GM19328 (cell line): ENCODE results near the gene ITGB2.
A peak's percentile ranks its signal among the peaks of the same experiment; 100 is the strongest.

Experiments used
- ATAC-seq: cut with Tn5 transposase; IDR thresholded peaks from one replicate; pipeline ENCODE4 v1.9.1; 2021; ENCODE audit warnings: mild to moderate bottlenecking, moderate library complexity; ENCODE audit not compliant: unreplicated experiment

The ITGB2 gene

DNA sequence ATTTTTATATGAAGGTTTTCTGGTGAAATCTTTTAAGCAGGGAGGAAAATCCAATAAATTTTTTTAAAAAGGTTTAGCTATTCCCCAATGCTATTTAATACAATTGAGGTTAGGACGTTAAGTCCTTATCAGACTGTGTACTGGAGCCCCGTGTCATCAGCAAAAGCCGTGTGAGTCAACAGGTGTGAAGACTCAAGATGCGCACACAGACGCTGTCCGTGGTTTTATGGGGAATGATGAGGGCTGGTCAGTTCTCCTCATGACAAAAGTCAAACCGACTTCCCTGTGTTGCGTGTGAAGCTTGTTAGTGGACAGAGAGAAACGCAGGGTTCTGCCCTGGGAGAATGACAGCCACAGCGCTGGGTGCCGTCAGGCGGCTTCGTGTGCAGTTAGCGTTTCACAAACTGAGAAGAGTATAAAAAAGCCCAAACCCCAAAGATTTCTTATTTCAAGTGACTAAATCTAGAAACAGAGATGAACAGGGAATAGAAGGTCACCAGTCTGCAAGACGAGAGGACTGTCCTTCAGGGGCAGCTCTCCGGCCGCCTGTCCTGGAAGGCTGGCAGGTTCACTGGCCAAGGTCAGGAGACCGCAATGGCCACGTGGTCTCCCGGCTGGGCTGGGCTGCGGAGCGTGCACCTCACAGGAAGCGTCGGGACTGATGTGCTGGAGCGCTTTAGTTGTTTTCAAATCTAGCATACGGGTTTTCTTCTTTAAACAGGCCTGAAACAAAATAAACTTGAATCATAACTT lies 69.6 kb downstream of the ITGB2 start:
- no peak for ATAC-seq

DNA sequence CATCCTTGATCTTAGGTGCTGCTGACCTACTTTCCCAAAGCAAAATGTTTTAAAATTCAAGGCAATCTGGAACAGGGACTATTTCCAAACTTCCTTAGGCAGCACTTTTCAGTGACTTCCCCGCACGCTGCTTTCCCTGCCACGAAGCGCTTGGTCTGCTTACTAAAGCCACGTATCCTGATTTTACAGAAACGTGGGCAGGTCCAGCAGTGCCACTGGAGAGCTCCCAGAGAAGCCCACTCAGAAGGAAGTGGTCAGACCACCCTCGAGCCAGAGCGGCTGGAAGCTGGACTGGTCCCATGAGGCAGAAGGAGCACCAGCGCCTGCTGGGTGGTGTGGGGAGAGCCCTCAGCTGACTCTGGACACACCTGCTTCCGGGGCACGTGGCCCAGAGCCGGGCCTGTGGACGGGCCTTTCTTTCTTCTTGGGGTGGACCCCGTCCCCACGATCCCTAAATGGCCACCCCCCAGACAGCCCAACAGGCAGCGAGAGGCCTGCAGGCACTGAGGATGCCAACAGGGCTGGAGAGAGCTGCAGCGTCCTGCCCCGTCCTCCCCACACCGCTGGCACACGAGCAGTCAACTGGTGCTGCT lies 70.4 kb downstream of the ITGB2 start:
- ATAC-seq: no peak

DNA sequence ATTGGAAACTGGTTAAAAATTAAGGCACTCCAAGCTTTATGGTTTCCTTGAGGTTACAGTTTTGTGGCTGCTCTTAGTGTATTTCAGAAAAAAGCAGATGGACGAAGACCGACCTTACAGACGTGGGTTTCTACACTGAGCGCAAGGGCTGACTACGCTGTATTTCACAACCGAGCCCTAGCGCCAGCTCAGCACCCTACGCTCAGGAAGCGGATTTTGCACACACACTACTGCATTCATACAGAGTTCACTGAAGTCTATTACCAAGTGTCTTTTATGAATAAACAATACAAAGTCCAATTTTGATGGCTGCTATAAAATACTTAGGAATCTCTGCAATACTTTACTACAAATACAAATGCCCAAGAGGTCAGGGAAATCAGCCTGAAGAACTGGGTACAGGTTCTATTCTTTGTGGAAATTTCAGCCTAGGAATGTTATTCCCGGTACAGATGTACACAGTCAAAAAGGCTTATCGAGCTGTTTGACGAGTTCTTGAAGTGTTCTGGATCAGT lies 71.0 kb downstream of the ITGB2 start:
- ATAC-seq: no peak

DNA sequence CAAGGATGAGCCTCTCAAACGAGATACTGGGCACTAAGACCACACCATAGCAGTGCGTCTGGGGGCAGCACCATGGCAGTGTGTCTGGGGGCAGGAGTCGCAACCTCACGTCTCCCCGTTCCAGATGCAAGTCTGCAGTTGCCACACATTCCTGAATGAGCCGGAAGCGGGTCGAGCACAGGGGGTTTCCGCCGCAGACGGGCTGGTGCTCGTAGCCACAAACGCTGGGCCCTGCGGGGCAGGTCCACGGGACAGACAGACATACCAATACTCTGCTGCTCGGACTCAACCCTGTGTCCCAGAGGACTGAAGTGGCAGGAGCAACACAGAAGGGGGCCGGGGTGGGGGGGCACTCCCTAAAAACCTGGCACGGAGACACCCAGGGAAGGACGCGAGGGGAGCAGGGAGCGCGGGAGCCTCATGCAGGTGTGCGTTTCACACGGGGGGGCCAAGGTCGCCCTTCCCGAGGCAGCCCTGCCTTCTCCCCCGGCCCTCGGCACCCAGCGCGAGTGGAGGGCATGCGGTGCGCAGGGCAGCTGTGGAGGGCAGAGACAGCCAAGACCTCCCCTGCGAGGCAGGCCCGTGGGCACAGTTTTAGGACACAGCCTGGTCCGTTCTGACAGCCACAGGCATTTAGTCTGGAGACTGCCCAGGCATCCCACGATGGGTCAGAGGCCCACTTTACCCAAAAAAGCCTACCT lies 71.7 kb downstream of the ITGB2 start:
- ATAC-seq: no peak

DNA sequence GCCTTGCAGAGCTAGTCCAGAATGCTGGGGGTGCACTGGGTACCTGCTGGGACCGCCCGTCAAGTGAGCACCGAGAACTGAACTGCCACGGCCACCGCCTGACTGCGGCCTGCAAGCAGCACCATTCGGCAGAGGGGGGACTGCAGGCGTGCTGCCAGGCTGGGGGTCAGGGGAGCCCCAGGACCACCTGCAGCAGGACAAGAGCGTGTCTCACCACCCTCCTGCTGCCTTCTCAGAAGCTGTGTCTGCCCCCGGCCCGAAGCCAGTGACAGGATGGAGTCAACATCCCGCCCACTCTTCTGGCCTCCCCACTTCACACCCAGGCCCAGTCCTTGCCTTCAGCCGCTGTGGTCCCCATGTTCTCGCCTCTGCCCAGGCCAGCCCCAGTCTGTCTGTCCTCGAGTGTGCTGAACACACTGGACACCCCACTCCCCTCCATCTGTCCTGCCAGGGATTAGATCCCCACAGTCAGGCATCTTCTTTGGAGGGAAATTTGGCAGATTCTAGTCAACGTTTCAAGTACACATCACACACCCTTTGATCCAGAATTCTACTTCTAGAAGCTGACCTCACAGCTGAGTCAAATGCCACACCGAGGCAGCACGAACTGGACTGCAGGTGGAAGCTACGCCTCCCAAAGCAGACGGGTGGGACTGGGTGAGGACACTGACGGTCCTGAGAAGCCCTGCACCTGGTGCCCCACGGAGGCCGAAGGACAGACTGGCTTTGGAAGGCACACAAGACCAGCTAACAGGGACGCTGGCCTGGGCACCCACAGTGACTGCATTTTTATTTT lies 73.2 kb downstream of the ITGB2 start:
- ATAC-seq: no peak

DNA sequence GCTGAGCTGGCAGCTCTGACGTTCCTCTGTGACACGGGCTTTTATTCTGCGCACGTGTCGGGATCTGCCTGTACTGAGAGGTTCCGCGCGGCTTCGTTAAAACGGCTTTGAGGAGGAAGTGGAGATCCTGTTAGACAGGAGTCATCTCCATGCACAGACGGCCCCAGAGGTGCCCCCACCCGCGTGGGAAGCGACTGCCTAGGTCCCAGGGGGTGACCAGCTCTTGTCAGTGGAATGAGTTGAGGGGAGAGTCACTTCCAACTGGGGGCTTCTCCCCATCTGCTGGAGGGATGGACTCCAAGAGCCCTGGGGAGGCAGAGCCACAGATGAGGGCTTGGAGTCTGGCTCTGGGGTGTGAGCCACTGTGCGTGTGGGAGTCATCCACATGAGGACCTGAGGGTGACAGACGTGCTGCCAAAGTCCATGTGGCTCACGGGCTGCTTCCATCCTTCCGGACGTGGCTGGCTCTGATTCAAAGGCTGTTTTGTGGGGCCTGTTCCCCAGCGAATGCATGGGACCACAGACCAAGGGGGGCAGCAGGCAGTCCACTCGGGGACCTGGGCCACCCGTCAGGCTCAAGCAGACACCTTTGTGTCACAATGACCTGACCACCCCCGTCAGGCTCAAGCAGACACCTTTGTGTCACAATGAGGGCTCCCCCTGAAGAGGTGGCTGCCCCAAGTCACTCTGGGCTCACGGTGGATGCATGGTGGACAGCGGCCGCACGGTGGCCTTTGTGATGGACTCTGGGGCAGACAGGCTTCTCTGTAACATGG lies 74.0 kb downstream of the ITGB2 start:
- ATAC-seq: no peak

DNA sequence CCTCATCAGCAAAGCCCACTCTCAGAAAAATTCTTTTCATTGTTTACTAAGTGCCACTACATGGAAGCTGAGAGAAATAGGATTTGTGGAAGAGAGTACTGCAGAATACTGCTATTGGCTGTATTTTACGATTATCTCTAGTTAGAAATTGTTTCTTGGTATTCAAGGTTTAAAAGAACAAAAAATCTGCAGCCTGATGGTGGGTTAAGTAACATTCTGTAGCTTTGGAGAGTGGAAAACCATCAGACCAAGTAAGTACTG lies 74.5 kb downstream of the ITGB2 start:
- no peak for ATAC-seq

DNA sequence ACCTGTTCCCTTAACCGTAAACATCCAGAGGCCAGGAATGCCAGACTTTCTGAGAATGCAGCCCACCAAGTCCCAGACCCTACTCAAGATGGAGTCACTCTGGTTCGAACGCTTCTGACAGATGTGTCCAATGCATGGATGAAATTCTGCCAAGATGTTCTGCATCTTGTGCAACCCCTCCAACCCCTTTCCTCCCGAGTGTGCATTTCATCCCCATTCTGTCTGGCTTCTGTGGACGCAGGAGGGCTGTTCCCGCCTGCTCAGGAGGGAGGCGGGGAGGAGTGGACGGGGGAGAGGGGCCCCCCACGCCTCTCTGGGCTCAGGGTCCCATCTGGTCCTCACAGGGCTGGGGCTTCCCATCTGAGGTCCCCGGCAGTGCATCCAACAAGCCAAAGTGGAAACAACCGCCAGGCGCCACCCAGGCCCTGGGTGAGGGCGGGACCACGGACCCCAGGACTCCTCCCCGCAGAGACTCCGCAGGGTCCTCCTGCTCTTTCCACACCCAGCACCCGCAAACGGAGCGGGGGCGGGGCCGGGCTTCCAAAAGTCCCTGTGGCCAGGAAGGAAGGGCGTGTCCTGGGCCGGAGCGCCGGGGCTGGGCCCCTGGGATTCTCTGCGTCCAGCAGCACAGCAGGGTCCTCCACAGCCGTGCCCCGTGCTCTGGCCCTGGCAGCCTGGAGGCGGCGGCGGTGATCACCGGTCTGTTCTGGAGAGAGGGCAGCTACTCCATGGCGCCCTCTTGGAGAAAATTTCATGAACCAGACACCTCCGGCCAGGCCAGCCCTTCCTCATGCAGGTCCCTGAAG lies 75.1 kb downstream of the ITGB2 start:
- ATAC-seq: peak; percentile 47

DNA sequence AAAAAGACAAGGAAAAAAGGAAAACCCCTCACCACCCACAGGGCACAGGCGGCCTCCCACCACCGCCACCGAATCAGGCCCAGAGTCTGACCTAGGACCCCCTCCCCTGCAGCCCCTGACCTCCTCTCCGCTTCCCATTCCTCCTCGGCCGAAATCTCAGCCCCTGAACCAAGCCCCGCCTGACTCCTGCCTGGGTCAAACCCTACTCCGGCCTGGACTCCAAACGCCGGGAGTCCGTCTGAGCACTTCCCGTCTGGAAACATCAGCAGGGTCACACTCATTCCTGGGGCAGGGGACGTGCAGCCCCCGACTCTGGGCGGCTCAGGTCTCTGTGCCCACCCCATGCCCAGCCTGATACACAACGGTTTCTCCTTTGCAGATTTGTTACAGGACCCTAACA lies 76.4 kb downstream of the ITGB2 start:
- ATAC-seq: no peak

DNA sequence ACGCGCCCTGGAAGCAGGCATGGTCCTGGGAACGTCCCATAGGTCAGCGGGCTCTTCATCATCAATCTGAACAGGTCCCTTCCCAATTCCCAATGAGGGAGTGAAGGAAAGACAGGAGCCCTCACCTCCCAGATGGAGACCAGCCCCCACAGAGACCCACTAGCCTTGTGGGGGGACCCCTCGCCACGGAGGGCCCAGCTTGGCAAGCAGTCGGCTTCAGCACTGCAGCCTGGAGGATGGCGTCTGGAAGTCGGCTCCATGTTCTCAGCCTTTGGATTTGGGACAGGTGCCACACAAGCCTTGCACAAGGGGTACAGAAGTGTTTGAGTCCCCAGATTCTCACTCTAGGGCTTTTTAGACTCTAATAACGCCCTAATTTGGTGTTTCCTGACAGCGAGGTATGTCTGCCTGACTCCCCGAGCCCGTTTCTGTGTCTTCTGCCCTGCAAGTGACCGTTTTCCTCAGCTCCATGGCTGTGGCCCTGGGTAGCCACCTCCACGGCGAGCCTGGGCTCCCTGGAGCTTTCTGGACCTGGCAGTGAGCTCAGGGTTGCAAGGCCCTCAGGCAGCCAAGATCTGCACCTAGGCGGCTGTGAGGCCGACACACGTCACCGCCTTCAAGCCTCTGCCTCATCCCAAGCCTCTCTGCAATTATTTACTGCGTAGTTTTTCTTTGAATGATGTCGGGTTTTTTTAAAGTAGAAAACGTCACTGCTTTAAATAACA lies 77.8 kb downstream of the ITGB2 start:
- ATAC-seq: no peak

DNA sequence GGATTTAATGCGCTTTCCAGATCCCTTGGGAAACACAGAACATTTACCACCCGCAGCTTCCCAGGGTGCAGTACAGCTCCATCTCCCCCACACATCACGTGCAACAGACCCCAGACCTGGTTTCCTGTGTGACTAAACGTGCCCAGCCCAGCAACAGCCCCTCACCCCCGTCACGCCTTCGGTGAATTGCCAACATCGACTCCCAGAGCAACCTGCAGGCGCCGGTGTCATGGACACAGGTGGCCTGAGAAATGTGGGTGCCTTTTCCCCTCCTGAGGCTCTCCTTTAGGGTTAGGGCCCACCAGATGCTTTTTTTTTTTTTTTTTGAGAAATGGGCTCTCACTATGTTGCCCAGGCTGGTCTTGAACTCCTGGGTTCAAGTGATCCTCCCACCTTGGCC lies 78.6 kb downstream of the ITGB2 start:
- no peak for ATAC-seq

DNA sequence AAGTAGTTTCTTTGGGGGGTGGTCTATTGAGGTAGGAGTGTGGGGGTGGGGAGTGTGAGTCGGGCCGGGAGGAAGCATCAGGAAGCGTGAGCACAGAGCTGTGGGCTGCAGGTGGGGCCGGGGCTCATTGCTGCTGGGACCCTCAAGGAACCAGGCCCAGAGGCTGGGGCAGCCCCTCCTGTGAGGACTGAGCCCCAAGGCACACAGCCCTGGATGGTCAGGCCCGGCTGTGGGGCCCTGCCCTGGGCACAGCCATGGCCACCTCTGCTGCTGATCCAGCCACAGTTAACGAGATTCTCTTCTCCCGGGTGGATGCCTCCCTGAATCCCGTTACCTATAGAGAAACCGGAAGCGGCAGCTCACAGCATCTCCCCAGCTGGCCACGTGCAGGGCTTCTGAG lies 79.9 kb downstream of the ITGB2 start:
- ATAC-seq: no peak

DNA sequence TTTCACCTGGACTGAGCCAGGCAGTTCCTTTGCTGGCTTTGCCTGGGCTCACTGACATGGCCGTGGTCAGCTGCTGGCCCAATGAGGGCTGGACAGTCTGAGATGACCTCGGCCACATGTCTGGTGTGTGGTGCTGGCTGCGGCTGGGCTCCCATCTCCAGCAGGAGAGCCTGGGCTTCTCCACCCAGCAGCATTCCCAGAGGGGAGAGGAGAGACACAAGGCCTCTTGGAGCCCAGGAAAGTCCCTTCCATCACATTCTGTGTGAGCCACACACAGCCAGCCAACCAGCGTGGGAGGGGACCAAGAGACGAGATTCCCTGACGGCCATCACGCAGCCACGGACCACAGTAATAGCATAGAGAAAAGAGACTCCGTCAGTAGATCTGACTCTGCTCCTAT lies 81.7 kb downstream of the ITGB2 start:
- ATAC-seq: no peak

DNA sequence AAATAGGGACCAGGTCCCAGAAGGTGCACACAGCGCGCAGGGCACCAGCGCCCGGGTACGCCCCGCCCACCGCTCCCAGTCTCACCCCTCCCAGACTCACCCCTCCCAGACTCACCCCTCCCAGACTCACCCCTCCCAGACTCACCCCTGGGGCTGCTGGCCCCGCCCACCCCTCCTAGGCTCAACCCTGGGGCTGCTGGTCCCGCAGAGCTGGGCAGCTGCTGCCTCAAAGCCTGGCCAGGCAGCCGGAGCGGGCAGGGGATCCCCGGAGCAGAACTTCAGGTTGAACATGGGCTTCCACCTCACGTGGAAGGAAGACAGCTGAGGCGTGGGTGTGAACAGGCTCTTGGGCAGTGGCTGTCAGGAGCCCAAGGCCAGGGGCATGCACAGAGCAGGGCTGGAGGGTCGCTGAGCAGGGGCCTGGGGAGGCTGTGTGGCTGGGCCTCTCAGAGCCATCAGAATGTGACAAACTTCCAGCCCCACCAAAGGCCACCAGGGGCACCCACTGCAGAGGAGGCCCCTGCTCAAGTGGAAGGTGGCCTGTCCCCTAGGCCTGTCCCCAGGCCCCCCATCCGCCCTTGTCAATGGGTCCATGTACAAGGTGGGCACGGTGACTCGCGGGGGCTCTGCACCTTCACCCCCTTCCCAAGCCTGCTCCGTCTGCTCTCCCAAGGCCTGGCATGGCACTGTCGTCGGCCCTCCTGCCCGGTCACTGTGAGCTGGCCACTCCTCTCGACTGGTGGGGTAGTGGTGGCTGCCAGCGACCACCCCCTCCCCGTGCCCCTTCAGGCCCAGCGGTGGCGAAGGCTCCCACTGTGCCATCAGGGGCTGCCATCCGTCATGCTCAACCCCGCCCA lies 82.4 kb downstream of the ITGB2 start:
- ATAC-seq: no peak

DNA sequence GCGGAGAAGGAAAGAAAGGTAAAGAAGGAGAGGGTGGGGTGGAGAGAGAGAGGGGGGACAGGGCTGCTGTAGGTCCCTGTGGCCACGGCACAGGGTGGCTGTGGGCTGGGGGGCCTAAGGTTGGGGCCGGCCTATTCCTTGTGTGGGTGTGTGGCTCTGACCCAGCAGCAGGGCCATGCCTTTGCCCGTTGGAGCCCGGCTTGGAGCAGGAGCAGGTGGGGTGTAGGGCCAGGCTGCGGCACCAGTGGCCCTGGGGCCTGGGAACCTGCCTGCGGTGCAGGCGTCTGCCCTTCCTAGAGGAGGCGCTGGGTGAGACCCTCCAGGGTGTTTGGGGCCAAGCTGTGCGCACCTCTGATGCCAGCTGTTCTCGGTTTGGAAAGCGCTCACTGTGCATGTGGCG lies 83.2 kb downstream of the ITGB2 start:
- no peak for ATAC-seq

DNA sequence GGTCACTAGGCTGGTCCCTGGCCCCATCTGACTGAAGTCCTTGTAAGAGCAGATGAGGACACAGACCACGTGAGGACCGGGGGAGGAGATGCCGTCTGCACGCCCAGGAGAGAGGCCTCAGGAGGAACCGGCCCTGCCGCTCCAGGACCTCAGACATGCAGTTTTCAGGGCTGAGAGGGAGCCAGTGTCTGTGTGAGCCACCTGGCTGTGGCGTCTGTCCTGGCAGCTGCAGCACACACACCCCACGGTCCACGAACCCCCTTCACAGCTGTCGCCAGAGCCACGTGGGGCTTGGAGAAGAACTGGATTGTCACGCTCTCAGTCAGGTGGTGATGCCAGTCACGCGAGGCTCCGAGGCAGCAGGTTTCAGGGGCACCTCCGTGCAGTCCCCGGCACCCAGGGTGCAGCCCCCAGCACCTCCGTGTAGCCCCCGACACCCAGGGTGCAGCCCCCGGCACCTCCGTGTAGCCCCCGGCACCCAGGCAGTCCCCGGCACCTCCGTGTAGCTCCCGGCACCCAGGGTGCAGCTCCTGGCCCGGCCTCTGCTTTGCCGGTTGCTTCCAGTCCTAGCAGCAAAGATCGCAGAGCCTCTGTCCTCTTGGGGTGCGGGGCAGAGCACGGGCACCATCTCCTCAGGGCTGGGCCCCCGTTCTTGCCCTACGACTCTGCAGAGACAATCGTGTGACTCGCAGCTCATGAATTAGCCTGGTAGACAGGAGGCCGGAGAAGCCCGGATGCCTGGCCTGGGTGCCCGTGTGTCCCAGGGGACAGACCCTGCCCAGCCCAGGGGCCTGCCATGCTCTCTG lies 83.8 kb downstream of the ITGB2 start:
- ATAC-seq: no peak

DNA sequence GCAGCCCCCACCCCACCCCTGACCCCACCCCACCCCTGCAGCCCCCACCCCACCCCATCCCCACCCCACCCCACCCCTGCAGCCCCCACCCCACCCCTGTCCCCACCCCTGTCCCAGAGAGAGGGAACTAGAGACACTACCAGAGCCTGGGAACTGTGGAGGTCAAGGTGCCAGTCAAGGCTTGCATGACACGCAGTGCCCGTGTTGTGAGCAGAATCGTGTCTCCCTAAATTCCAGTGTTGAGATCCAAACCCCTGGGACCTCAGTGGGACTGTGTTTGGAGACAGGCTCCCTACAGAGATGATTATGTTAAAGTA lies 84.4 kb downstream of the ITGB2 start:
- no peak for ATAC-seq
